HFF-Myc (cell line): Measurements from ENCODE around the gene G2E3.
"Not testable (repeated sequence)": the region's sequence is repeated elsewhere in the genome, so short reads cannot be mapped to it uniquely, and the experiment has no call there.

ENCODE experiments used
- DNase-seq: peaks from one replicate; pipeline ENCODE4 v3.0.0-alpha.2; 2011; ENCODE audit warnings: low read depth; ENCODE audit errors: extremely low read depth
- H3K4me3 ChIP-seq: replicated peaks from 2 replicates; pipeline ENCODE4 v1.5.1; 2011; ENCODE audit warnings: low read depth, mild to moderate bottlenecking, control low read depth, low read length
- TF ChIP-seq, protein P1 (sequence below): IDR thresholded peaks from 2 replicates; pipeline ENCODE4 v1.5.1; 2012; ENCODE audit warnings: mild to moderate bottlenecking, low read depth, low read length, control low read depth; ENCODE audit errors: missing control alignments

G2E3 gene

GRCh38 chr14:30572771-30573170 lies 13.8 kb downstream of the G2E3 start:
- no peak for DNase-seq
- H3K4me3 ChIP-seq = no peak overlapping the region
- TF ChIP-seq, protein P1, sequence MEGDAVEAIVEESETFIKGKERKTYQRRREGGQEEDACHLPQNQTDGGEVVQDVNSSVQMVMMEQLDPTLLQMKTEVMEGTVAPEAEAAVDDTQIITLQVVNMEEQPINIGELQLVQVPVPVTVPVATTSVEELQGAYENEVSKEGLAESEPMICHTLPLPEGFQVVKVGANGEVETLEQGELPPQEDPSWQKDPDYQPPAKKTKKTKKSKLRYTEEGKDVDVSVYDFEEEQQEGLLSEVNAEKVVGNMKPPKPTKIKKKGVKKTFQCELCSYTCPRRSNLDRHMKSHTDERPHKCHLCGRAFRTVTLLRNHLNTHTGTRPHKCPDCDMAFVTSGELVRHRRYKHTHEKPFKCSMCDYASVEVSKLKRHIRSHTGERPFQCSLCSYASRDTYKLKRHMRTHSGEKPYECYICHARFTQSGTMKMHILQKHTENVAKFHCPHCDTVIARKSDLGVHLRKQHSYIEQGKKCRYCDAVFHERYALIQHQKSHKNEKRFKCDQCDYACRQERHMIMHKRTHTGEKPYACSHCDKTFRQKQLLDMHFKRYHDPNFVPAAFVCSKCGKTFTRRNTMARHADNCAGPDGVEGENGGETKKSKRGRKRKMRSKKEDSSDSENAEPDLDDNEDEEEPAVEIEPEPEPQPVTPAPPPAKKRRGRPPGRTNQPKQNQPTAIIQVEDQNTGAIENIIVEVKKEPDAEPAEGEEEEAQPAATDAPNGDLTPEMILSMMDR = no peak

- DNase-seq = no peak
- H3K4me3 ChIP-seq = no peak overlapping the region
- TF ChIP-seq, protein P1 = no peak
Observed at GRCh38 chr14:30573226-30573814, 14.4 kb downstream of the G2E3 start.

- no peak overlapping the region for H3K4me3 ChIP-seq
- DNase-seq = no peak
- TF ChIP-seq, protein P1 = no peak
Observed at GRCh38 chr14:30573966-30574365, 15.0 kb downstream of the G2E3 start.

DNA sequence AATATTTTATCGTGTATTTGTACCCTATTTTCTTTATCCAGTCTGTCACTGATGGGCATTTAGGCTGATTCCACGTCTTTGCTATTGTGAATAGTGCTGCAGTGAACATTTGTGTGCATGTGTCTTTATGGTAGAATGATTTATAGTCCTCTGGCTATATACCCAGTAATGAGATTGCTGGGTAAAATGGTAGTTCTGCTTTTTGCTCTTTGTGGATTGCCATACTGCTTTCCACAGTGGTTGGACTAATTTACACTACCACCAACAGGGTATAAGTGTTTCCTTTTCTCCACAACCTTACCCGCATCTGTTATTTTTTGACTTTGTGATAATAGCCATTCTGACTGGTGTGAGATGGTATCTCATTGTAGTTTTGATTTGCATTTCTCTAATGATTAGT lies 15.8 kb downstream of the G2E3 start:
- H3K4me3 ChIP-seq, DNase-seq: not testable (repeated sequence)

DNA sequence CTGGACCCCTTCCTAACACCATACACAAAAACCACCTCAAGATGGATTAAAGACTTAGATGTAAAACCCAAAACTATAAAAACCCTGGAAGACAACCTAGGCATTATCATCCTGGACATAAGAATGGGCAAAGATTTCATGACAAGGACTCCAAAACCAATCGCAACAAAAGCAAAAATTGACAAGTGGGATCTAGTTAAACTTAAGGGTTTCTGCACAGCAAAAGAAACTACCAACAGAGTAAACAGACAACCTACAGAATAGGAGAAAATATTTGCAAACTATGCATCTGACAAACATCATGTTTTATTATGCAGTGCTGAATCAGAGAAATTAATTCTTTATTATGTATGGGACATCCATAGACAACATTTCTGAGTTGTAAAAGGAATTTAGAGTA lies 17.4 kb downstream of the G2E3 start:
- H3K4me3 ChIP-seq, DNase-seq: not testable (repeated sequence)

DNA sequence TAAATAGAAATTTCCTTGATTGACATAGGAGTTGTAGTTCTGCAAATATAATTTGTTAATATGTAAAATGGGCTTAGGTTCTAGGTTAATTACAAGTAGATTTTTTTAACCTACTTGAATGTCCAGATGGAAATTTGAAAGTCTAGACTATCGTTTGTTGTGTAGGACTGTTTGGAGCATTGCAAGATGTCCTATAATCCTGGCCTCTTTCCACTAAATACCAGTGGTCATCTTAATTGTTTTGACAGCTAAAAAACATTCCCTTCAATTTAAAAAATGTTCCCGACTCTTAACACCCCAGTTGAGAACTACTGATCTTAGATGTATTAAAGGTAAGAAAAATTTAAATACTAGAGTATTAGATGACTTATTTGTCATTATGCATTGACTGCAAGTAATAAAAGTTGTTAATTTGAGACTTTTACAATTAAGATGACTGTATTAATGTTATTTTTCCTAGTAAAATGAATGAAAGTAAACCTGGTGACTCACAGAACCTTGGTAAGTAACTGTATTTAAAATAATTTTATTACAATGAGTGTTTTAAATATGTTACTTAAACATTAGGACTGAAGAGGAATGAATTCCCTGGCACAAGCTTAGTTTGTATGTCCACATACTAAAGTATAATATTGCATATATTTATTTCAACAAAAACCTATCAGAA lies 21.8 kb downstream of the G2E3 start:
- no peak for DNase-seq
- H3K4me3 ChIP-seq = no peak overlapping the region
- TF ChIP-seq, protein P1 = no peak

GRCh38 chr14:30581283-30581625 lies 22.3 kb downstream of the G2E3 start:
- no peak overlapping the region for H3K4me3 ChIP-seq
- TF ChIP-seq, protein P1 = no peak
- no peak for DNase-seq

DNA sequence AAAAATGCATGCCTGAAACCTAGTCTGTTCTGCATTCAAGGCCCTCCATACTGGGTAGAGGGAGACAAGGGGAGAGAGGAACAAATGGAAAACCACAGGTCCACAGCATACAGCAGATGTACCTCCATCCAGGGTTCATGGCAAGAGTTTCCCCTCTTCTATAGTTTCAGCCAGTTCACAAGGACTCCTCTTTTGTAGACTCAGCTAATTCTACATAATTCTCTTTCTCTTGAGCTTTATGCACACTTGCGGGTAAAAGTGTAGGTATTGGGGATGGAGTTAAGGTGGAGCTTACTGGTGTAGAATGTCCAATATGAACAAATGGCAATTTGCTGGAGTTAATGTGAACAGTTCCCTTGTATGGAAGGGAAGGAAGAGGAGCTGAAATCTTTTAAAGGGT lies 23.4 kb downstream of the G2E3 start:
- no peak for DNase-seq
- no peak overlapping the region for H3K4me3 ChIP-seq
- TF ChIP-seq, protein P1 = no peak
